BE2C (cell line): ENCODE data around the gene KRTAP10-2. TPM values are rescaled to one million over a fixed set of nuclear protein-coding genes. Genes with fewer than 3 reads are reported as not detected.
"Not testable (repeated sequence)": the region's sequence is repeated elsewhere in the genome, so short reads cannot be mapped to it uniquely, and the experiment has no call there.

Source experiments
- DNase-seq: peaks from one replicate; pipeline ENCODE4 v3.0.0-alpha.2; 2020
- H3K27me3 ChIP-seq: fragments of 250-450 bp; sonication (Bioruptor Pico); 2 replicates; pipeline ENCODE4 v1.5.1; 2020; ENCODE audit warnings: mild to moderate bottlenecking
- H3K36me3 ChIP-seq: fragments of 250-450 bp; sonication (Bioruptor Pico); 2 replicates; pipeline ENCODE4 v1.5.1; 2020; ENCODE audit warnings: mild to moderate bottlenecking
- H3K4me1 ChIP-seq: fragments of 250-450 bp; sonication (Bioruptor Pico); 2 replicates; pipeline ENCODE4 v1.5.1; 2020
- H3K4me3 ChIP-seq: 2 replicates; pipeline ENCODE4 v1.5.1; 2011; ENCODE audit warnings: low read depth, low read length
- H3K9me3 ChIP-seq: fragments of 250-450 bp; sonication (Bioruptor Pico); 2 replicates; pipeline ENCODE4 v1.5.1; 2020
- polyA plus RNA-seq: library from polyadenylated mRNA; unstranded; fragments of >200 nt; gene quantifications from one replicate; pipeline ENCODE4 v1.2.1, GENCODE V29; 2012; ENCODE audit warnings: low read depth, missing spikeins; ENCODE audit not compliant: insufficient read length, insufficient read depth
- TF ChIP-seq, protein P1 (sequence below): IDR thresholded peaks from 2 replicates; pipeline ENCODE4 v1.5.1; 2012; ENCODE audit warnings: mild to moderate bottlenecking, low read depth, low read length

KRTAP10-2 gene, protein sequence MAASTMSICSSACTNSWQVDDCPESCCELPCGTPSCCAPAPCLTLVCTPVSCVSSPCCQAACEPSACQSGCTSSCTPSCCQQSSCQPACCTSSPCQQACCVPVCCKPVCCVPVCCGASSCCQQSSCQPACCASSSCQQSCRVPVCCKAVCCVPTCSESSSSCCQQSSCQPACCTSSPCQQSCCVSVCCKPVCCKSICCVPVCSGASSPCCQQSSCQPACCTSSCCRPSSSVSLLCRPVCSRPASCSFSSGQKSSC
- not detected for polyA plus RNA-seq

GRCh38 chr21:44551340-44551961, at the start of gene KRTAP10-2:
KRTAP10-2 (minus strand) TSS chr21:44551505; CDS start chr21:44551458, 47 bp downstream.
- Histone ChIP-seq H3K4me3 (no peak within 1 kb of the TSS), H3K36me3 (no peaks in the 10 kb centered on the region), H3K4me1 (no peaks in the 10 kb centered on the region), H3K27me3 (peaks cover 58% of the 10 kb centered on the region), H3K9me3 (no peaks in the 10 kb centered on the region)
- TF ChIP-seq, protein P1, sequence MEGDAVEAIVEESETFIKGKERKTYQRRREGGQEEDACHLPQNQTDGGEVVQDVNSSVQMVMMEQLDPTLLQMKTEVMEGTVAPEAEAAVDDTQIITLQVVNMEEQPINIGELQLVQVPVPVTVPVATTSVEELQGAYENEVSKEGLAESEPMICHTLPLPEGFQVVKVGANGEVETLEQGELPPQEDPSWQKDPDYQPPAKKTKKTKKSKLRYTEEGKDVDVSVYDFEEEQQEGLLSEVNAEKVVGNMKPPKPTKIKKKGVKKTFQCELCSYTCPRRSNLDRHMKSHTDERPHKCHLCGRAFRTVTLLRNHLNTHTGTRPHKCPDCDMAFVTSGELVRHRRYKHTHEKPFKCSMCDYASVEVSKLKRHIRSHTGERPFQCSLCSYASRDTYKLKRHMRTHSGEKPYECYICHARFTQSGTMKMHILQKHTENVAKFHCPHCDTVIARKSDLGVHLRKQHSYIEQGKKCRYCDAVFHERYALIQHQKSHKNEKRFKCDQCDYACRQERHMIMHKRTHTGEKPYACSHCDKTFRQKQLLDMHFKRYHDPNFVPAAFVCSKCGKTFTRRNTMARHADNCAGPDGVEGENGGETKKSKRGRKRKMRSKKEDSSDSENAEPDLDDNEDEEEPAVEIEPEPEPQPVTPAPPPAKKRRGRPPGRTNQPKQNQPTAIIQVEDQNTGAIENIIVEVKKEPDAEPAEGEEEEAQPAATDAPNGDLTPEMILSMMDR, result no peak
- DNase-seq, result no peak

DNA sequence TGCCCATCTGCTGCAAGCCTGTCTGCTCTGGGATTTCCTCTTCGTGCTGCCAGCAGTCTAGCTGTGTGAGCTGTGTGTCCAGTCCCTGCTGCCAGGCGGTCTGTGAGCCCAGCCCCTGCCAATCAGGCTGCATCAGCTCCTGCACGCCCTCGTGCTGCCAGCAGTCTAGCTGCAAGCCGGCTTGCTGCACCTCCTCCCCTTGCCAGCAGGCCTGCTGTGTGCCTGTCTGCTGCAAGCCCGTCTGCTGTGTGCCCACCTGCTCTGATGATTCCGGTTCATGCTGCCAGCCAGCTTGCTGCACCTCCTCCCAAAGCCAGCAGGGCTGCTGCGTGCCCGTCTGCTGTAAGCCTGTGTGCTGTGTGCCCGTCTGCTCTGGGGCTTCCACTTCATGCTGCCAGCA, 49.8 kb upstream of the KRTAP10-2 start:
- H3K9me3 ChIP-seq, H3K4me3 ChIP-seq, H3K36me3 ChIP-seq, H3K4me1 ChIP-seq, DNase-seq: not testable (repeated sequence)
- peaks cover 39% of the 10 kb centered on the region for H3K27me3 ChIP-seq

DNA sequence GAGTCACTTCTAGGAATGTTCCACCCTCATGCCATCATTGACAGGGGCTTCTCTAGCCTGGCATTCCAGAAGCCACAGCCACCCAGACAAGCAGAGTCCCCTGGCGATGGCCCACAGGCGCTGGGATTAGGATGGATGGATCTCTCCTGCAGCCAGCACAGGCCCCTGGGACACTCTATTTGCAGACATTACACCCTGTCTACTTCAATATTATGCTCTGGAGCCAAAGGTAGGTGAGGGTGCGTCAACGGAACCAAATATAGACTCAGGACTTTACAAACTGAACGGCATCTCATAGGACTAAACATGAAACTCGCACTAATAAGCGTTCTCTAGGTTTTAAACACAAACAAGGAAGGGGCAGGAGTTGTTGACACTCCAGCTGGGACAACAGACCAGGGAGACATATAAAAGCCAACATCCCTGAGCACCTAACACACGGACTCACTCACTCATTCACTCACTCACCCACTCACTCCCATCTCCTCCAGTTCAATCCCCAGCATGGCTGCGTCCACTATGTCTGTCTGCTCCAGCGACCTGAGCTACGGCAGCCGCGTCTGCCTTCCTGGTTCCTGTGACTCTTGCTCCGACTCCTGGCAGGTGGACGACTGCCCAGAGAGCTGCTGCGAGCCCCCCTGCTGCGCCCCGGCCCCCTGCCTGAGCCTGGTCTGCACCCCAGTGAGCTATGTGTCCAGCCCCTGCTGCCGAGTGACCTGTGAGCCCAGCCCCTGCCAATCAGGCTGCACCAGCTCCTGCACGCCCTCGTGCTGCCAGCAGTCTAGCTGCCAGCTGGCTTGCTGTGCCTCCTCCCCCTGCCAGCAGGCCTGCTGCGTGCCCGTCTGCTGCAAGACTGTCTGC, 49.0 kb upstream of the KRTAP10-2 start, which contains the start of gene KRTAP10-7:
TSS of gene KRTAP10-7 (plus strand) at position 480 of the 861 bp plus-strand sequence. CDS start at position 505, 25 bp downstream.
- not testable (repeated sequence) for H3K9me3 ChIP-seq, H3K36me3 ChIP-seq, DNase-seq, H3K4me1 ChIP-seq, H3K4me3 ChIP-seq
- H3K27me3 ChIP-seq, result peaks cover 44% of the 10 kb centered on the region

GRCh38 chr21:44599264-44600029, 48.1 kb upstream of the KRTAP10-2 start:
- no peaks in the 10 kb centered on the region for H3K4me1 ChIP-seq
- peaks cover 44% of the 10 kb centered on the region for H3K27me3 ChIP-seq
- H3K36me3 ChIP-seq, result no peaks in the 10 kb centered on the region
- no peak overlapping the region for H3K4me3 ChIP-seq
- no peaks in the 10 kb centered on the region for H3K9me3 ChIP-seq
- no peak for DNase-seq
- TF ChIP-seq, protein P1, result no peak

GRCh38 chr21:44598061-44598460, 46.8 kb upstream of the KRTAP10-2 start:
- Histone ChIP-seq H3K27me3 (peaks cover 55% of the 10 kb centered on the region), H3K4me1 (no peaks in the 10 kb centered on the region), H3K4me3 (no peak overlapping the region), H3K36me3 (no peaks in the 10 kb centered on the region), H3K9me3 (no peaks in the 10 kb centered on the region)
- TF ChIP-seq, protein P1, result no peak
- no peak for DNase-seq

GRCh38 chr21:44596068-44596725, 44.9 kb upstream of the KRTAP10-2 start:
- TF ChIP-seq, protein P1, result no peak
- no peak for DNase-seq
- no peaks in the 10 kb centered on the region for H3K36me3 ChIP-seq
- peaks cover 53% of the 10 kb centered on the region for H3K27me3 ChIP-seq
- no peak overlapping the region for H3K4me3 ChIP-seq
- H3K9me3 ChIP-seq, result no peaks in the 10 kb centered on the region
- no peaks in the 10 kb centered on the region for H3K4me1 ChIP-seq
